GM03348 (cell line): ENCODE measurements around the gene RPL10.
"Not testable (repeated sequence)": the region's sequence is repeated elsewhere in the genome, so short reads cannot be mapped to it uniquely, and the experiment has no call there.

Experiments used
- DNase-seq: peaks from one replicate; pipeline ENCODE4 v3.0.0; 2012; ENCODE audit warnings: low spot score

The RPL10 gene

DNA sequence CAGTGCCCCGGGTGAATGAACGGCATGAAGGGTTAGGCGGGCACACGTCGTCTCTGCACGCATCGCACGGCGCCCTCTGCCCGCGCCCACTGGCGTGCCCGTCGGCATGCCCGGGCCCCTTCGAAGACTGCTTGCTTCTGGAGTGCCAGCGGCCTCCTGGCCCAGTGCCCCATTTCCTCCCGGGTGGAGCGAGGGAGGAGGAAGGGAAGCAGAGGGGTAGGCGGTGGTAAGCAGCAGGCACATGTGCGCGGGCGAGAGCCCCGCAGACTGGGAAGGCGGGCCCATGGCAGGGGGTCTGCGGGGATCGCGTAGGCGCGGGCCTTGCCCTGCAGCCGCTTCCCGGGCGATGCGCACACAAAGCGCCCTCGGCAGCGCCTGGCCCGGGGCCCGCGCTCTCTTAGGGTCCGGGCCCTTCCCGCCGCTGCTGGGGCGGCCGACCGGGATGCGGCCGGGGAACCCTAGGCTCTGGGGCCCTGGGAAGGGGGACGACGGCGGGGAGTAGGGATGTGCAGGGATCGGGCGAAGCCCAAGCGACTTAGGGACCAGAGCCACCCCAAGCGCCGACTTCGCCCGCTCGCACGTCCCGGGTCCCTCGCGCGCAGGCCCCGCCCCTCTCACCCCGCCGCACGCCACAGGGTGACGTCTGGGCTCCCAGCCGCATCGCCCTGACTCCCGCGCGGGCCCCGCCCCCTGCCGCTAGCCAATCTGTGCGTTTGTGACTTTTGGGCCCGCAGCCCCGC is 19.9 kb upstream of the RPL10 start:
- DNase-seq: no peak

DNA sequence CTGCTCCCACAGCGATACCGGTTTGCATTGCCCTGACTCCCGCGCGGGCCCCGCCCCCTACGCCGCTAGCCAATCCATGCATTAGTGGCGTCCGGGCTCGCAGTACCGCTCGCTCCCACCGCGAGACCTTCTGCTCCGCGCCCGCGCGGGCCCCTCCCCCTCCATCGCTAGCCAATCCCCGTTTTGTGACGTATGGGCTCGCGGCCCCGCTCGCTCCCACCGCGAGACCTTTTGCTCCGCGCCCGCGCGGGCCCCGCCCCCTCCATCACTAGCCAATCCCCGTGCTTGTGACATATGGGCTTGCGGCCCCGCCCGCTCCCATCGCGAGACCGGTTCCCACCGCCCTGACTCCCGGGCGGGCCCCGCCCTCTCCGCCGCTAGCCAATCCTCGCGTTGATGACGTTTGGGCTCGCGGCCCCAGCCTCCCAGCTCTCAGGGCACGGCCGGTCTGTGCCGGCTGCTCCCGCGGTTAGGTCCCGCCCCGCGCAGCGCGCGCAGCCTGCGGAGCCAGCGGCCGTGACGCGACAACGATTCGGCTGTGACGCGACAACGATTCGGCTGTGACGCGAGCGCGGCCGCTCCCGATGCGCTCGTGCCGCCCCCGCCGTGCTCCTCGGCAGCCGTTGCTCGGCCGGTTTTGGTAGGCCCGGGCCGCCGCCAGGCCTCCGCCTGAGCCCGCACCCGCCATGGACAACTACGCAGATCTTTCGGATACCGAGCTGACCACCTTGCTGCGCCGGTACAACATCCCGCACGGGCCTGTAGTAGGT is 19.2 kb upstream of the RPL10 start, which contains the start of gene EMD:
Gene EMD, plus strand, starts transcription at position 497 of the 770 bp plus-strand sequence. Its CDS starts 190 bp downstream, at position 687.
- DNase-seq: peak; percentile 90

GRCh38 chrX:154379569-154379951 is 18.6 kb upstream of the RPL10 start:
- DNase-seq: no peak

DNA sequence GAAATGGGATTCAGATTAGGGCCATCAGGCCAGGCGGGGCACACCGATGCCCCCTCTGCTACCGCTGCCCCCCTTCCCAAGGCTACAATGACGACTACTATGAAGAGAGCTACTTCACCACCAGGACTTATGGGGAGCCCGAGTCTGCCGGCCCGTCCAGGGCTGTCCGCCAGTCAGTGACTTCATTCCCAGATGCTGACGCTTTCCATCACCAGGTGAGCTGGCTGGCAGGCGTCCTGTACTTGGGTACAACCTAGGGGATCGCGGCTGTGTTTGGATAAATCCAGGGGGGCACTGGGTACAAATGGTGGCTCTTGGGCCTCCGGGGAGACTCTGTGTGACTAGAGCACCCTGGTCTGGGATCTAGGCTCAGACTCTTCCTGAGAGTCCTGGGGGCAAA is 18.0 kb upstream of the RPL10 start:
- no peak for DNase-seq

DNA sequence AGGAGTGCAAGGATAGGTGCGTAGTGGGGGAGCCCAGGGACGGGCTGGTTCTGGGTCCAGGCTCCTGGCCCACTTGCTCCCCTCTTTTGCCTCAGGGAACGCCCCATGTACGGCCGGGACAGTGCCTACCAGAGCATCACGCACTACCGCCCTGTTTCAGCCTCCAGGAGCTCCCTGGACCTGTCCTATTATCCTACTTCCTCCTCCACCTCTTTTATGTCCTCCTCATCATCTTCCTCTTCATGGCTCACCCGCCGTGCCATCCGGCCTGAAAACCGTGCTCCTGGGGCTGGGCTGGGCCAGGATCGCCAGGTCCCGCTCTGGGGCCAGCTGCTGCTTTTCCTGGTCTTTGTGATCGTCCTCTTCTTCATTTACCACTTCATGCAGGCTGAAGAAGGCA is 17.4 kb upstream of the RPL10 start:
- DNase-seq: no peak

DNA sequence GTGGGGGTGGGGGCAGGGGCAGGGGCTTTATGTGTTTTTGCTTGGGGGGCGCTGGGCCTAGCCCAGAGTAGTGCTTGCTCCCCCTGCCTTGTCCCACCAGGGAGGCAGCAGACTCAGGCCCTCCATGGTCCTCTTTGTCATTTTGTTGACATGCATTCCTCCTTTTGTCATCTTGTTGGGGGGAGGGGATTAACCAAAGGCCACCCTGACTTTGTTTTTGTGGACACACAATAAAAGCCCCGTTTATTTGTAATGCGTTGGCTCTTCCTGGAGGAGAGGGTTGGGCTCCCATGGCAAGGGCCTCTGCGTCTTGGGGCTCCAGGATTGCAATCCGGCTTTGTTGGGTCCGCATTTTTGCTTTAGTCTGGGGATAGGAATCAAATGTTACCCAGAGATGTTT is 16.9 kb upstream of the RPL10 start:
- DNase-seq: no peak

DNA sequence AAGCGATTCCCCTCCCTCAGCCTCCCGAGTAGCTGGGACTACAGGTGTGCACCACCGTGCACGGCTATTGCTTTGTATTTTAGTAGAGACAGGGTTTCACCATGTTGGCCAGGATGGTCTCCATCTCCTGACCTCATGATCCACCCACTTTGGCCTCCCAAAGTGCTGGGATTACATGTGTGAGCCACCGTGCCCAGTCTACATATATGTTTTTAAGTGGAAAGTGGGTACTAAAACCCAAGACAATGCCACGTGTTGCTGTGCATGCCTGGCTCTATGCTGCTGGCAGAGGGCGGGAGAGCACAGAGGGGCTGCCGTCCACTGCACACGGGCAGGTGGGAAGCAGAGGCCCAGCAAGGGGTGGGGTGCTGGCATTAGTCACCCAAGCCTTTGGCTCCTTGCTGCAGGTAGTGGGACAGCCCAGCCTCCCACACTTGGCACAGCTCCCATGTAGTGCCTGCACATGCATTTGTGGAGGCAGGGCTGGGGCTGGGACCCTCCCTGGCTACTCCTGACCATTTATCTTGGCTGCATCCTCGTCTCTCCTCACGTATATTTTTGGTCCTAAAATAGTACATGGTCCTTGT is 15.6 kb upstream of the RPL10 start:
- DNase-seq: no peak

GRCh38 chrX:154383359-154384283 is 14.6 kb upstream of the RPL10 start:
- DNase-seq: no peak

GRCh38 chrX:154384284-154384892 is 13.8 kb upstream of the RPL10 start:
- DNase-seq: no peak

GRCh38 chrX:154388094-154388493 is 10.1 kb upstream of the RPL10 start:
- DNase-seq: not testable (repeated sequence)

- not testable (repeated sequence) for DNase-seq
These were observed 9.5 kb upstream of the RPL10 start for GRCh38 chrX:154388649-154389048.

GRCh38 chrX:154389812-154390747 is 8.1 kb upstream of the RPL10 start:
- not testable (repeated sequence) for DNase-seq

DNA sequence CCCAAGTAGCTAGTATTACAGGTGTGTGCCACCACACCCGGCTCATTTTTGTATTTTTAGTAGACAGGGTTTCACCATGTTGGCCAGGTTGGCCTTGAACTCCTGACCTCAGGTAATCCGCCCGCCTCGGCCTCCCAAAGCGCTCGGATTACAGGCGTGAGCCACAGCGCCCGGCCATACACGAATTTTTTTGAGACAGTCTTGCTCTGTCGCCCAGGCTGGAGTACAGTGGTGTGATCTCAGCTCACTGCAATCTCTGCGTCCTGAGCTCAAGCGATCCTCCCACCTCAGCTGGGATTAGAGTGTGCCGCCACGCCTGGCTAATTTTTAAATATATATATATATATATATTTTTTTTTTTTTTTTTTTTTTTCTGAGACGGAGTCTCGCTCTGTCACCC is 1.8 kb upstream of the RPL10 start:
- DNase-seq: not testable (repeated sequence)

GRCh38 chrX:154396973-154397887 is 947 bp upstream of the RPL10 start:
- DNase-seq: peak; percentile 68

DNA sequence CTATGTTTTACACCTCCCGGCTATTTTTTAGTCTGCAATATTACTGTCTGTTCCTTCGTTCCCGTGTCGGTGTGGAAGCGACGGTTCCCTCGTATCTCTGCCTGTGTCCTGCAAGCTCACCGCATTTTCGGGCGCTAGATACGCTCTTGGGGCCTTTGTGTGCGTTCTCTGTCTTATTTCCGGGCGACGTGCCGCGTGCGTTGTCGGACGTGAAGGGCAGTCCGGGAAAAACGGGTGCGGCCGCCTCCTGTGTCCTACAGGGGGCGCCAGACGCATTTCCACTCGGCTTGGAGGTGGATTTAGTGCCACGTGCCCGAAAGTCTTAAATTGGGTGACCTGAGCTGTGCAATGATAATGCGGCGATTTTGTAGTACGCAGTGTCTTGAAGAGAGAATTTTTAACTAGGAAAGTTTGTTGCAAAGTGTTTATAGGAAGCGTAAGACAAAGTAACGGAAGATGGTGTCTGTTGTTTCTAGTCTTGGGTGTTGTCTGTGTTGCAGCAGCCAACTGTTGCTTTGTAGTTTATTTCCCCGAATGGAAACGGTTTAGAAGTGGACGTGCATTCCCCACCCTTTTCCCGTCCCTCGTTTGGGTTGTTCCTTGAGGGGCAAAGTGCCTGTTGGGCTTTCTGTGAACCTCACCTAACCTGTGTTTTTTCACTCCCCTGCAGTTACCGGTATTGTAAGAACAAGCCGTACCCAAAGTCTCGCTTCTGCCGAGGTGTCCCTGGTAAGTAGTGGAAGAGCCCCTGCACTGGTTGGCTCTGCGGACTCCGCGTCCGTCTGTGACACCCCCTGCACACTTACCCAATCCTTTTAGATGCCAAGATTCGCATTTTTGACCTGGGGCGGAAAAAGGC is 720 bp downstream of the RPL10 start:
- peak; percentile 61 for DNase-seq

DNA sequence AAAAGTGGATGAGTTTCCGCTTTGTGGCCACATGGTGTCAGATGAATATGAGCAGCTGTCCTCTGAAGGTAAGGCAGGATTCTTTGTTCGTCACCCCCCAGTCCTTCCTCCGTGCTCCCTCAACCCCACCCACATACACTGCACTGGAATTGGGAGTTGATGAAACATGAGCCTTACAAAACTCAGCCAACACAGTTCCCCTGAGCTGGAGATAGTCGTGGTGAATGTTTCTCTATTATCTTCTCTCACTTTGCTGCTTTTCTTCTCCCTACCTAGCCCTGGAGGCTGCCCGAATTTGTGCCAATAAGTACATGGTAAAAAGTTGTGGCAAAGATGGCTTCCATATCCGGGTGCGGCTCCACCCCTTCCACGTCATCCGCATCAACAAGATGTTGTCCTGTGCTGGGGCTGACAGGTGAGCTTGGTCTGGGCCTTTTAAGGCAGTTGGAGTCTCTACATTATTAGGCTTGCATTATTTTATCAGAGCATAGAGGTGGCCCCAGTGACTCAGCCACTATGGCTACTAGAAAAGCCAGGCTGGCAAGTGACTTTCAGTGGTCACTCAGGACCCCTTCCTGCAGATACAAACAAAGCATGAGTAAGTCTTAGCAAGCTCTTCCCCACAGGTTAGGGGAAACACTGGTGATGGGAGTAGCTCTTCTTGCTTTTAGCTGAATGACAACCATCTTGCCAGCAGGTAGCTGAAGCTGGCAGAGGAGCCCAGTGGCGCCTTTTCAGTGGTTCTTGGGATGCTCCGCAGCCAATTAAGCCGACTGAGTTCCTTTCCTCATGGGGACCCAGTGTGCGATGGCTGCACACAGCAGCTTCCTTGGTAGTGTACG is 1.6 kb downstream of the RPL10 start:
- no peak for DNase-seq

DNA sequence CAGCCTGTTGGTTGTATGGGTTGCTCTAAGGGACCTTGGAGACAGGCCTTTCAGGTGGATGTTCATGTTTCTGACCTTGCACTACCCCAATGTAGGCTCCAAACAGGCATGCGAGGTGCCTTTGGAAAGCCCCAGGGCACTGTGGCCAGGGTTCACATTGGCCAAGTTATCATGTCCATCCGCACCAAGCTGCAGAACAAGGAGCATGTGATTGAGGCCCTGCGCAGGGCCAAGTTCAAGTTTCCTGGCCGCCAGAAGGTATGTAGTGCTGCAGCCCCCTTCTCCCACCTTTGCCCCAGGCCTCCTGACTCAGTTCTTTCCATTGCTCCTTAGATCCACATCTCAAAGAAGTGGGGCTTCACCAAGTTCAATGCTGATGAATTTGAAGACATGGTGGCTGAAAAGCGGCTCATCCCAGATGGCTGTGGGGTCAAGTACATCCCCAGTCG is 2.2 kb downstream of the RPL10 start:
- DNase-seq: not testable (repeated sequence)
